A172 (cell line): Measurements from ENCODE around the gene KSR2. TPM values are rescaled to one million over a fixed set of nuclear protein-coding genes. Genes with fewer than 3 reads are reported as not detected.
"Not testable (repeated sequence)": the region's sequence is repeated elsewhere in the genome, so short reads cannot be mapped to it uniquely, and the experiment has no call there.

Source experiments
- DNase-seq: peaks from one replicate; pipeline ENCODE4 v3.0.0-alpha.2; 2015; ENCODE audit warnings: low spot score
- total RNA-seq: library from RNA; depleted of rRNA; stranded (reverse); fragments of >200 nt; shearing (Covaris generic); gene quantifications from 2 replicates; pipeline ENCODE4 v1.2.3, GENCODE V29; 2014; rRNA removed

The KSR2 gene
- total RNA-seq, result 0.02 and 0.10 TPM in 2 replicates

DNA sequence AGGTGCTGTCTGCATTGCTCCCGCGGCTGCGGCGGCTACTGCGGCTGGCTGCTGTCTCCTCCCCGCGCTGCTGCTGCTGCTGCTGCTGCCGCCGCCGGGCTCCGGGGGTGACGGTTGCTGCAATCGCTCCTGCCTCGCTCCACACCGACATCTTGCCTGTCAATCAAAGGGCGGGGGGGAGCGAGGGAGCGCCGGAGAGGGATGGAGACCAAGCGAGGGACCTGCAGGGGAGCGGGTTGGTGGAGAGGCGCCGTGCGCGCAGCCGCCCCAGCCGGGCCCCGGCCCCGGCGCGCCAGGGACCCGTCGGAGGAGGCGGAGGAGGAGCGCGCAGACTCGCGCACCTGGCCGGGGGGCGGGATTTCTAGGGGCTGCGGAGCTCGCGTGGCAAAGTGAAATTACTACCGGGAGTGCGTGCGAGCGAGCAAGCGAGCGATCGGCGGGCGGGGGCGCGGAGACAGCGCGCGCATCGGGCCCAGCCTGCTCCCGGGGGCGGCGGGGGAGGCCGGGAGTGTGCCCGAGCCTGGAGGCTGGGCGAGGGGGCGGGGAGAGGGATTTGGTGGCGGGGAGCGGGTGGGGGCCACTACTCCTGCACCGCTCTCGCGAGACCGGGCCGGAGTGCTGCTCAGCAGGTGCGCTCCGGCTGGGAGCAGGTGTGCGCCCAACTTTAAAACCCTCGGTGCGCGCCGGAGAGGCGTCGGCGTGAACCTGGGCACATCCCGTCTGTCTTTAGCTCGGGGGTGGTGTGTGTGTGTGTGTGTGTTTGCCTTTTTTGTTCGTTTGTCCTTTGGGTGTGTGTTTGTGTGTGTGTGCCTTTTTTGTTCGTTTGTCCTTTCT is at the start of gene KSR2:
KSR2 (minus strand) TSS at position 165 of the 834 bp plus-strand sequence. CDS start 735 bp downstream, outside the sequence.
- DNase-seq, result peak; percentile 36

DNA sequence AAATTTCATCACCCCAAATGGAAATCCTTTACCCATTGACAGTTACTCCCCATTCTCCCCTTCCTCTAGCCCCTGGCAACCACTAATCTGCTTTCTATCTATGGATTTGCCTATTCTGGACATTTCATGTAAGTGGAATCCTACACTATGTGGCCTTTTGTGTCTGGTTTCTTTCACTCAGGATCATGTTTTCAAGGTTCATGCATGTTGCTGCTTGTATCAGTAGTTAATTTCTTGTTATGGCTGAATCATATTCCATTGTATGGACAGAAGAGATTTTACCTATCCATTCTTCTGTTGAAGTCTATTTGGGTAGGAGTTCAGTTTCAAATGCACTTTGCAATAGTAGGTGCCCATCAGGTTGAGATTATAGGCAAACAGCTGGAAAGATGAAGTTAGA is 49.1 kb upstream of the KSR2 start:
- no peak for DNase-seq

- peak; percentile 90 for DNase-seq
Observed at GRCh38 chr12:118016424-118017264, 47.9 kb upstream of the KSR2 start, which contains the start of gene RFC5. Gene RFC5 (plus strand): TSS chr12:118016703. CDS start chr12:118016828, 125 bp downstream.

GRCh38 chr12:118015944-118016343 is 47.2 kb upstream of the KSR2 start:
- no peak for DNase-seq

DNA sequence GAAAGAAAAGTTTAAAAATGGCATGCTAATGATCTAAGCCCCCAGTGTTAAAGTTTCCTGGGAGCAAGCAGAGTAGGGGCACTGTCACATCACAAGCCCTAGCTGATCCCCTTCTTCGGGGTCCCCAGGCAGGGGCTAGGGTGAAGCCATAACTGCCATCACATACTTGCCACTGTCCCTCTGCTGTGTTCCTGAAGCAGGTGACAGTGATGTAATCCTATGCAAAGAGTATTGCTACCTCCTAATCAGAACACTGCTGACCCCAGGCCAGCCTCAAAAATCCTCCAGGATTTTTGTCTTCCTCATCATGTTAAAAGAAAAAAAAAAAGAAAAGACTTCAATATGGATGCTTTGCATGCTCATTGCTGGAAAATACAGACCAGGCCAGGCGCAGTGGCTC is 46.5 kb upstream of the KSR2 start:
- DNase-seq, result no peak

- no peak for DNase-seq
Observed at GRCh38 chr12:118013283-118013682, 44.5 kb upstream of the KSR2 start.

- DNase-seq, result no peak
Observed at GRCh38 chr12:118011961-118012360, 43.2 kb upstream of the KSR2 start.

DNA sequence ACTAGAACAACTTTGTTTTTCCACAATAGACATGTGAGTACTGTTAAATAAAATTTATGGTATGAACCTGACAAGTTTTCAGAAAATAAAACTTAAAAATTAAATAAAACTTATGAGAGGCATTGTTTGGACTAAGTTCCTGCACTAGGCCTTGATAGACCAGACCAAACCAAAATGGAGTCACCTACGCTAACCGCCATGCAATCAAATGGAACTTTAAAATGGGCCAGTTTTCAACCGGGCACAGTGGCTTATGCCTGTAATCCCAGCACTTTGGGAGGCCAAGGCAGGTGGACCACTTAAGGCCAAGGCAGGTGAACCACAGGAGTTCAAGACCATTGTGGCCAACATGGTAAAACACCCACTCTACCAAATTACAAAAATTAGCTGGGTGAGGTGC is 42.6 kb upstream of the KSR2 start:
- no peak for DNase-seq

DNA sequence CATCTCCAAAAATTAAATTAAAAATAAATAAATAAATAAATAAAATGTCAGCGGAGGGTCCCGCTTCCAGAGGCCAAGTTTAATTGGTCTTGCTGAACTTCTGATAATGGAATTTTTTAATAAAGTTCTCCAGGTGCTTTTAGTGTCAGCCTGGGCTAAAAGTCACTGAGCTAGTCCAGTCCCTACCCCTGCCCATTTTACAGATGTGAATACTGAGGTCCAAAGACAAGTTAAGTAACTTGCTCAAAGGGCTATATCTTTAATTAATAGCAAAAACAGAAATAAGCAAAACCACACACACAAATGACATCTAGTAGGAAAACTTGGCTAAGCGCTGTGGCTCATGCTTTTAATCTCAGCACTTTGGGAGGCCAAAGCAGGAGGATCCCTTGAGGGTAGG is 42.1 kb upstream of the KSR2 start:
- DNase-seq, result no peak

- DNase-seq, result not testable (repeated sequence)
Observed at GRCh38 chr12:117999806-118000205, 31.0 kb upstream of the KSR2 start.

DNA sequence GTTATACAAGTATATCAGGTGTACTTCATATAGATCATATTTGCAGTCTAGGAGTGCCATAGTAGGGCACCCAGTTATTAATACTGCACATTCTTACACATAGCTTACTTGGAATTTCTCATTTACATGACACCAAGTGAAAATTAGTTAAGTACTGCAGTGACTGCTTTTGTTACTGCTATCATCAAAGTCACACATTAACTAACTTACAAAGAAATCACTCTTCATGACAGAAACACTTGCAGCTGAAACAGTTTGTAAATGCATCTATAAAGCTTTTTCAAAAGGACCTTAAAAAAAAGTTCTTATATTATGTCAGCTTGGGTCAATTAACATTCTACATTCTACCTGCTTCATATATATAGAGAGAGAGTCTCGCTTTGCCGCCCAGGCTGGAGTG is 29.9 kb upstream of the KSR2 start:
- no peak for DNase-seq

GRCh38 chr12:117994551-117995438 is 26.0 kb upstream of the KSR2 start:
- no peak for DNase-seq

DNA sequence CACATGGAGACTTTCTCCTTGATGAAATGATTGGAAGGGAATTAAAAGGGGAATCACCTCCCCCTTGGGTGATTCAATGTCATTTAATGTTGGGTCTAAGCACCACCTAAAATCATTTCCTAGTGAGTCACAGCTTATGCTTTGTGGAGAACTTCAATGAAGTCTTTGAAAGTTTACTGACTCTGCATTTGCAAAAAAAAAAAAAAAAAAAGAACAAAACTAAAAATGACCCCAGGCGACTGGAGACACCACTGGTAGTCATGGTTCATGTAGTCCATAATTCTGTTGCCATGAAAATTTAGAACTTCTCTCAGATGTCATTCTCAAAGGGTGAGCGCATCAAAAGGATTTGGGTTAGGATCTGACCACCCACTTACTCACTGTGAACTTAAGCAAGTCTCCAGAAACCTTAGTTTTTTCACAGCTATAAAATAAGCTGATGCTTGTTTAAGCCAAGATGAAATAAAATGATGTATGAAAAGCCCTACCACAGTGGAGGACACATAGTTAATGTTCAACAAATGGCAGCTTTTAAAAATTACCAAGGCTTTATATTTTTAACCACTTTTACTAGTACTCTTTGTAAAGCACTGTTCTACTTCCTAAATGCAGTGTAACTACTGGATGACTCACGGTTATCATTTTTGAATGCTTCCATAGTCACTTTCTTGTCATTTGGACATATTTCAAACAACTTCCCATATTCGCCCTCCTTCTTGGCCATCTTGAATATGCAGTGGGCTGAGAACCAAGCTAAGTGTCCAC is 18.1 kb upstream of the KSR2 start:
- DNase-seq, result peak; percentile 84

DNA sequence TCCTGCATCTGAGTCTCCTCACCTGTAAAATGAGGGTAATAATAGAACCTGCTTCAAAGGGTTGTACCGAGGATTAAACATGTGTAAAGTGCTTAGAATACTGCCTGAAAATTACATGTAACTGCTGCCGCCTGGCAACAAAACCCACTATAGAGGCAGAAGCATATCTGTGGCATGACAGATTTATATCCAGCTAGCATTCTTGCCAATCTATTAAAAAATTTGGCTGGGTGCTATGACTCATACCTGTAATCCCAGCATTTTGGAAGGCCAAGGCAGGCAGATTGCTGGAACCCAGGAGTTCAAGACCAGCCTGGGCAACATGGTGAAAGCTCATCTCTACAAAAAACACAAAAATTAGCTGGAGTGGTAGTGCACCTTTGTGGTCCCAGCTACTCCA is 16.4 kb upstream of the KSR2 start:
- peak; percentile 10 for DNase-seq

DNA sequence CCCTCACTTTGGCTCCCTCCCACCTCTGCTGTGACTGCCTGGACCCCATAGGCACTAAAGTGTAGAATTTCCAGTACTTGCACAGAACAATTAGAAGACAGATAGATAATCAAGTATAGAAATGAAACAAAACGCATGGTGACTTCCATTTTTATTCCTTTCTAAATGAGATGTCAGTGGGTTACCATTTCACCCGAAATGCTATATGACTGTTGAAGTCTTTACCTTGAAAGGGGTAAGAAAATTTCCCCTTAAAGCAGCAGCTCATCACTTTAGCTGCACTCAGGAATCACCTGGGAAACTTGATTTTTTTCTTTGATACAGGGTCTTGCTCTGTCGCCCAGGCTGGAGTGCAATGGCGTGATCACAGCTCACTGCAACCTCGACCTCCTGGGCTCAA is 12.5 kb upstream of the KSR2 start:
- DNase-seq, result no peak

- DNase-seq, result no peak
Observed at GRCh38 chr12:117980616-117981015, 11.8 kb upstream of the KSR2 start.

DNA sequence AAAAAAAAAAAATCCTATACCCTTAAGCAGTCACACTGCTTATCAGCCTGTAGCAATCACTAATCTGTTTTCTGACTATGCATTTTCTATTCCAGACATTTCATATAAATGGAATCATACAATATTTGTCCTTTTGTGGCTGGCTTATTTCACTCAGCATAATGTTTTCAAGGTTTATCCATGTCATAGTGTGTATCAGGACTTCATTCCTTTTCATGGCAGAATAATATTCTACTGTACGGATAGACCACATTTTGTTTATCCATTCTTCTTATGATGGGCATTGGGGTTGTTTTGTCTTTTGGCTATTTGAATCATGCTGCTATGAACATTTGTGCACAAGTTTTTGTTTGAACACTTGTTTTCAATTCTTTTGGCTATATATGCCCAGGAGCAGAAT is 8.6 kb upstream of the KSR2 start:
- no peak for DNase-seq

GRCh38 chr12:117975006-117975405 is 6.2 kb upstream of the KSR2 start:
- DNase-seq, result no peak

DNA sequence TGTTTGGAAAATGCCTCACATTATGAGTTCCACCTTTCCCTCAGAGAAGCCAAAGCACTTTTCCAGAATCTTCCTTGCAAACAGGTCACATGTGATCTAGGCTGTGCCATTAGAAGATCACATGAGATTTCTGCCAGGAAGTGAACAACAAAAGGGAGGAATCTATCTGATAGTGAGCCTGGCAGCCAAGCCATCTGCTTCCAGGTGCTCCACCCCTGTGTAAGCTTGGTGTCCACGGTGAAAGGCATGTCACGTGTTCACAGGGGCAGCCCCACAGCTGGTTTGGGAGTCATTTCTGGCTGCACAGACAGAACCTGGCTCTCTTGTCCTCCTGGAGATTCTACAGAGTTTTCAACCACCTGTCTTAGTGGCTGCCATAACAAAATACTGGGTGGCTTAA is 3.5 kb upstream of the KSR2 start:
- DNase-seq, result no peak

DNA sequence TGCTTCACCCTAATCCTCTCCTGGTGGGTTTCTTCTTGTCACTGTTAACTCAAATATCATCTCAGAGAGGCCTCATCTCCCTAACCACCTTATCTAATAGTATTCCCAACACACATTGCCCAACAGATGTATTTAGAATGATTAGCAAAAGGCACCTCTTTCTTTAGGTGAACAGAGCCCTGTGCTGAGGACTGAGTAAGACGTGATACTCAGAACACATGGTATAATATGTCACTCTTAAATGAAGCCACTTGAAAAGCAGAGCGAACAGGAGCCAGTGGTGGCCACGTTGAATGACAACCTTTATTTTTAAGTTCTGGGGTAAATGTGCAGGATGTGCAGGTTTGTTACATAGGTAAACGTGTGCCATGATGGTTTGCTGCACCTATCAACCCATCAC is 1.5 kb upstream of the KSR2 start:
- no peak for DNase-seq
